ENCODE results near the gene SPDYE16.
"Not testable (repeated sequence)": the region's sequence is repeated elsewhere in the genome, so short reads cannot be mapped to it uniquely, and the experiment has no call there.

- not testable (repeated sequence) for TF ChIP-seq CTCF (IDR thresholded peaks at IDR 0.05); POLR2AphosphoS5 (IDR thresholded peaks at IDR 0.05; ENCODE audit: insufficient read depth in 1 of 2, low read depth in 1 of 2)
Measured at GRCh38 chr7:76511200-76511910, 31.7 kb downstream of the SPDYE16 start.
